Peyer's patch (tissue), 4 donors: ENCODE data around the gene P2RY2.

Experiments used
- POLR2A ChIP-seq, 2 donors: fragments of 450-650 bp; IDR thresholded peaks; one replicate each; pipeline ENCODE4 v1.5.1; 2017; ENCODE audit warnings: antibody characterized with exemption in 2 of 2, mild to moderate bottlenecking in 2 of 2, moderate library complexity in 2 of 2
- TF ChIP-seq, protein P1 (sequence below), 6 experiments: fragments of 450-650 bp in 4 of 6; fragments of 200-600 bp in 2 of 6; sonication (generic) in 1 of 6; IDR thresholded peaks; one replicate each; pipeline ENCODE4 v1.5.1; 2017 to 2019; ENCODE audit warnings: antibody characterized with exemption in 6 of 6, mild to moderate bottlenecking in 3 of 6, moderate library complexity in 1 of 6

- TF ChIP-seq, protein P1, sequence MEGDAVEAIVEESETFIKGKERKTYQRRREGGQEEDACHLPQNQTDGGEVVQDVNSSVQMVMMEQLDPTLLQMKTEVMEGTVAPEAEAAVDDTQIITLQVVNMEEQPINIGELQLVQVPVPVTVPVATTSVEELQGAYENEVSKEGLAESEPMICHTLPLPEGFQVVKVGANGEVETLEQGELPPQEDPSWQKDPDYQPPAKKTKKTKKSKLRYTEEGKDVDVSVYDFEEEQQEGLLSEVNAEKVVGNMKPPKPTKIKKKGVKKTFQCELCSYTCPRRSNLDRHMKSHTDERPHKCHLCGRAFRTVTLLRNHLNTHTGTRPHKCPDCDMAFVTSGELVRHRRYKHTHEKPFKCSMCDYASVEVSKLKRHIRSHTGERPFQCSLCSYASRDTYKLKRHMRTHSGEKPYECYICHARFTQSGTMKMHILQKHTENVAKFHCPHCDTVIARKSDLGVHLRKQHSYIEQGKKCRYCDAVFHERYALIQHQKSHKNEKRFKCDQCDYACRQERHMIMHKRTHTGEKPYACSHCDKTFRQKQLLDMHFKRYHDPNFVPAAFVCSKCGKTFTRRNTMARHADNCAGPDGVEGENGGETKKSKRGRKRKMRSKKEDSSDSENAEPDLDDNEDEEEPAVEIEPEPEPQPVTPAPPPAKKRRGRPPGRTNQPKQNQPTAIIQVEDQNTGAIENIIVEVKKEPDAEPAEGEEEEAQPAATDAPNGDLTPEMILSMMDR (IDR thresholded peaks at IDR 0.05) = no peak
- TF ChIP-seq POLR2A (IDR thresholded peaks at IDR 0.05) = no peak
These were observed 32.0 kb downstream of the P2RY2 start for GRCh38 chr11:73249853-73250783.
